PC-9 (cell line): ENCODE measurements around the gene CFAP46. TPM values are rescaled to one million over a fixed set of nuclear protein-coding genes. Genes with fewer than 3 reads are reported as not detected.

ENCODE experiments used
- BruUV-seq: library from RNA; stranded (reverse); fragments of 400-500 nt; replicated peaks from 2 replicates; lab custom pipeline; 2021; lab: Mats Ljungman, UMichigan
- CTCF ChIA-PET: fragments of 300-600 bp; sonication (Branson Sonifier 250); formaldehyde crosslinking; loops from one replicate; lab custom pipeline; 2022; ENCODE audit warnings: antibody characterized with exemption; lab: Charles Lee
- POLR2A ChIA-PET: fragments of 300-600 bp; sonication (Branson Sonifier 250); formaldehyde crosslinking; loops from one replicate; lab custom pipeline; 2022; ENCODE audit warnings: antibody characterized with exemption; ENCODE audit not compliant: unreplicated experiment; lab: Charles Lee
- DNase-seq, 2 experiments: peaks; one replicate each; pipeline versions ENCODE4 v3.0.0 to v3.0.0-alpha.2; 2015 to 2022; ENCODE audit warnings: mixed read lengths in 1 of 2
- H2AFZ ChIP-seq: fragments of 200-600 bp; sonication (generic); 2 replicates; pipeline ENCODE4 v1.8.1; 2017; ENCODE audit warnings: antibody characterized with exemption
- H3F3A ChIP-seq: fragments of 200-600 bp; sonication (generic); 2 replicates; pipeline ENCODE4 v1.8.1; 2017; ENCODE audit warnings: antibody characterized with exemption, mild to moderate bottlenecking, low read depth; ENCODE audit not compliant: insufficient read depth
- H3K27ac ChIP-seq: fragments of 200-600 bp; sonication (generic); 2 replicates; pipeline ENCODE4 v1.6.1; 2016; ENCODE audit warnings: mixed run types
- H3K27me3 ChIP-seq: fragments of 200-600 bp; sonication (generic); 2 replicates; pipeline ENCODE4 v1.6.1; 2016; ENCODE audit warnings: low read depth, mixed run types; ENCODE audit not compliant: insufficient read depth
- H3K36me3 ChIP-seq: fragments of 200-600 bp; sonication (generic); 2 replicates; pipeline ENCODE4 v1.6.1; 2016; ENCODE audit warnings: low read depth, mixed run types
- H3K4me1 ChIP-seq: fragments of 200-600 bp; sonication (generic); replicated peaks from 2 replicates; pipeline ENCODE4 v1.6.1; 2016; ENCODE audit warnings: mixed run types; ENCODE audit not compliant: insufficient read depth
- H3K4me2 ChIP-seq: fragments of 200-600 bp; sonication (generic); 2 replicates; pipeline ENCODE4 v1.6.1; 2017; ENCODE audit warnings: mixed run types
- H3K4me3 ChIP-seq: fragments of 200-600 bp; sonication (generic); 2 replicates; pipeline ENCODE4 v1.6.1; 2016; ENCODE audit warnings: mixed run types
- H3K79me2 ChIP-seq: fragments of 200-600 bp; sonication (generic); 2 replicates; pipeline ENCODE4 v1.6.1; 2017; ENCODE audit warnings: low read depth, mixed run types
- H3K9me2 ChIP-seq: fragments of 200-600 bp; sonication (generic); 2 replicates; pipeline ENCODE4 v1.8.1; 2017; ENCODE audit warnings: mild to moderate bottlenecking; ENCODE audit not compliant: insufficient read depth
- H3K9me3 ChIP-seq: fragments of 200-600 bp; sonication (generic); 2 replicates; pipeline ENCODE4 v1.8.1; 2016; ENCODE audit warnings: low read depth; ENCODE audit not compliant: insufficient read depth
- H4K20me1 ChIP-seq: fragments of 200-600 bp; sonication (generic); 2 replicates; pipeline ENCODE4 v1.8.1; 2017; ENCODE audit not compliant: insufficient read depth
- EZH2 ChIP-seq: fragments of 200-600 bp; sonication (generic); IDR thresholded peaks from 2 replicates; pipeline ENCODE4 v1.8.0; 2017; ENCODE audit warnings: antibody characterized with exemption, low read depth
- intact Hi-C: fragments of 100-400 bp; cut with micrococcal nuclease; formaldehyde crosslinking; loops from one replicate; pipeline ENCODE4 v1.10.0; 2022; ENCODE audit not compliant: unreplicated experiment
- total RNA-seq: library from RNA; stranded (reverse); gene quantifications from 2 replicates; pipeline ENCODE4 v1.2.3, GENCODE V29; 2021
- TF ChIP-seq, protein P1 (sequence below): fragments of 200-600 bp; sonication (generic); conservative IDR thresholded peaks from 2 replicates; pipeline ENCODE4 v1.6.1; 2017; ENCODE audit warnings: mixed run types, antibody characterized with exemption, mild to moderate bottlenecking, moderate library complexity

CFAP46 gene
- total RNA-seq, 1 experiment from 2014 or later = not detected

DNA sequence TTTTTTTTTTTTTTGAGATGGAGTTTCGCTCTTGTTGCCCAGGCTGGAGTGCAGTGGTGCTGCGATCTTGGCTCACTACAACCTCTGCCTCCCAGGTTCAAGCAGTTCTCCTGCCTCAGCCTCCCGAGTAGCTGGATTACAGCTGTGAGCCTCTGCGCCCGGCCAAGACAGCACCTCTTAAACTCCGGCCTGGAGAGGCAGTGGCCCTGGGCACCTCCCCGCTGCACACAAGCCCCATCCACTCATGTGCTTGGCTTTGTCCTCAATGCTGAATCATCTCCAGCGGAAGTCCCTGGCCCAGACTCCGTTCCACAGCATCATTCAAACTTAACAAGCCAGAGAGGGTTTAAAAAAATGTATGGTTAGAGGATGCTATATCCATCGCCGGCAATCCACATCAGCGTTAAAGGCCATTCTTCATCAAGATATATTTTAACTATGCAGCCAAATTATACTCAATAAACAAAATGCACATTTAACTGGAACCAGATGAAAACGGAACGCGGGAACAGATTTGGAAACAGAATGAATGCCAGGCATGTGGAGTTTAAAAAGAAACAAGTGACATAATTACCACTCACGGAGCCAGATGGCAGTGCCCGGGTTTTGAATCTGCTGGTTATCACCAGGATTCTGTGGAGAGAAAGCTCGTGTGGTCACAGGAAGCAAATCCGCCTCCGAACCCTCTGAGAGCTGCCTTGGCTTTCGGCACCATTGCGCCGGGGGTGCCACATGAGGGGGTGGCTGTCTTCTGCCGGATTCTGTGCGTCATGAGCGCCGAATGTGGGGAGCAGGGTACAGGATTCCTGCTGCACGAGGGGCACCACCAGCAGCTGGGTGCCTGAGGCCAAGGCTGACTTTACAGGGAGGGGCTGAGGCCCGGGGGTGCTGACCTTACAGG is 45.6 kb upstream of the CFAP46 start:
- Histone ChIP-seq H3K36me3 (no peaks in the 10 kb centered on the region), H3K27ac (no peak overlapping the region), H3K4me3 (no peak overlapping the region), H3K4me1 (no peaks in the 10 kb centered on the region), H3K9me3 (no peaks in the 10 kb centered on the region), H3K79me2 (no peaks in the 10 kb centered on the region), H4K20me1 (no peaks in the 10 kb centered on the region), H3K27me3 (peaks cover 55% of the 10 kb centered on the region), H3K9me2 (no peaks in the 10 kb centered on the region), H3K4me2 (no peak overlapping the region), H2AFZ (no peak overlapping the region), H3F3A (no peaks in the 10 kb centered on the region)
- DNase-seq = no peak
- ChIA-PET CTCF (no interaction called here), POLR2A (no interaction called here)
- no TSS peak for BruUV-seq
- TF ChIP-seq, protein P1, sequence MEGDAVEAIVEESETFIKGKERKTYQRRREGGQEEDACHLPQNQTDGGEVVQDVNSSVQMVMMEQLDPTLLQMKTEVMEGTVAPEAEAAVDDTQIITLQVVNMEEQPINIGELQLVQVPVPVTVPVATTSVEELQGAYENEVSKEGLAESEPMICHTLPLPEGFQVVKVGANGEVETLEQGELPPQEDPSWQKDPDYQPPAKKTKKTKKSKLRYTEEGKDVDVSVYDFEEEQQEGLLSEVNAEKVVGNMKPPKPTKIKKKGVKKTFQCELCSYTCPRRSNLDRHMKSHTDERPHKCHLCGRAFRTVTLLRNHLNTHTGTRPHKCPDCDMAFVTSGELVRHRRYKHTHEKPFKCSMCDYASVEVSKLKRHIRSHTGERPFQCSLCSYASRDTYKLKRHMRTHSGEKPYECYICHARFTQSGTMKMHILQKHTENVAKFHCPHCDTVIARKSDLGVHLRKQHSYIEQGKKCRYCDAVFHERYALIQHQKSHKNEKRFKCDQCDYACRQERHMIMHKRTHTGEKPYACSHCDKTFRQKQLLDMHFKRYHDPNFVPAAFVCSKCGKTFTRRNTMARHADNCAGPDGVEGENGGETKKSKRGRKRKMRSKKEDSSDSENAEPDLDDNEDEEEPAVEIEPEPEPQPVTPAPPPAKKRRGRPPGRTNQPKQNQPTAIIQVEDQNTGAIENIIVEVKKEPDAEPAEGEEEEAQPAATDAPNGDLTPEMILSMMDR = no peak
- TF ChIP-seq EZH2 = no peak
- intact Hi-C loops = no loop called here

DNA sequence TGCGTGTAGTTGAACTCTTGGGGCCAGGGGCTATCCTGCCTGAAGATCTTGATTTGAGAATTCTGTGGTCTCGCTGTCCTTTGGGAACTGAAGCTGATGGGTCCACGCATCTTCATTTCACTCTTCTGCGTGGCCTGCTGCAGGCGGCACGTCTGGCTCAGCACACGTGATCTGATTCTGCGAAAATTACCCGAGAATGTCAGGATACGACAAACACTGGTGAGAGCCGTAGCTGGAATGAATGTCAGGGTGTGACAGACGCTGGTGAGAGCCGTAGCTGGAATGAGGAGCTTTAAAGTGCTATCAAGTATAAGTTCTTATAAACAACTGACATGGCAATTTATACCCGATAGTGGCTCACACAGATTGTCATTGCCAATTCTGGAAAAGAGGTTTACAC is 44.6 kb upstream of the CFAP46 start:
- Histone ChIP-seq H3K9me3 (no peaks in the 10 kb centered on the region), H3K36me3 (no peaks in the 10 kb centered on the region), H4K20me1 (no peaks in the 10 kb centered on the region), H3K27me3 (peaks cover 49% of the 10 kb centered on the region), H3K4me2 (no peak overlapping the region), H3K9me2 (no peaks in the 10 kb centered on the region), H3K4me1 (no peaks in the 10 kb centered on the region), H3K79me2 (no peaks in the 10 kb centered on the region), H3K4me3 (no peak overlapping the region), H3K27ac (no peak overlapping the region), H2AFZ (no peak overlapping the region), H3F3A (no peaks in the 10 kb centered on the region)
- ChIA-PET CTCF (no interaction called here), POLR2A (no interaction called here)
- no peak for DNase-seq
- intact Hi-C loops = no loop called here
- BruUV-seq = no TSS peak
- no peak for TF ChIP-seq EZH2

DNA sequence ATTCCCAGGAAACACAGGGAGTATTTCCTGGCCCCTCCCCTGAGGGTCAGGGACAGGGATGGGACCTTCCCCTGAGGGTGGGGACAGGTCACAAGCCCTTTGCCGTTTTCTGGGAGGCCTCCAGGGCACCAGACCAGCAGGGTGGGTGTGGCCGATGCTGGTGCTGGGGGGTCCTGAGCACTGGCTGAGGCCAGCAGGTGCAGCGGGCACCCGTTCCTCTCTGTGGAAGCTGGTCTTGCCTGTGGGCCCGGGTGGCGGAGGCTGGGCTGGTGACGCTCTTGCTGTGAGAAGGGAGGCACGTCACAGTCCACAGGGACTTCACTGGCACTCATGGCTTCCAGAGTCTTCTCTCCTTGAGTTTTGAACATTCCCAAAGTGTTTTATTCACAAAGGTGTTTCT is 44.2 kb upstream of the CFAP46 start:
- ChIA-PET CTCF (no interaction called here), POLR2A (no interaction called here)
- no peak overlapping the region for H3K4me2 ChIP-seq
- no peaks in the 10 kb centered on the region for H3K79me2 ChIP-seq
- DNase-seq = no peak
- H3F3A ChIP-seq = no peaks in the 10 kb centered on the region
- H3K9me3 ChIP-seq = no peaks in the 10 kb centered on the region
- H4K20me1 ChIP-seq = no peaks in the 10 kb centered on the region
- H3K27me3 ChIP-seq = peaks cover 46% of the 10 kb centered on the region
- no peak overlapping the region for H3K4me3 ChIP-seq
- intact Hi-C loops = no loop called here
- TF ChIP-seq EZH2 = no peak
- TF ChIP-seq, protein P1 = no peak
- no TSS peak for BruUV-seq
- no peaks in the 10 kb centered on the region for H3K4me1 ChIP-seq
- H3K9me2 ChIP-seq = no peaks in the 10 kb centered on the region
- H3K36me3 ChIP-seq = no peaks in the 10 kb centered on the region
- H3K27ac ChIP-seq = no peak overlapping the region
- H2AFZ ChIP-seq = no peak overlapping the region
